ENCODE results near the gene METTL27. TPM values are rescaled to one million over a fixed set of nuclear protein-coding genes. Genes with fewer than 3 reads are reported as not detected.

The METTL27 gene
- total and polyA plus RNA-seq, 2 of the 8 experiments (the other 6 are each of a cell fraction or from before 2014, with no cell fraction given) = 6.2 to 12.0 TPM

- 72% methylated on average over 10 of the region's 10 CpGs; no CpG with 5 or more reads in 1 of the 2 experiments for WGBS, 2 experiments (ENCODE audit: extremely low coverage in 1 of 2, insufficient coverage in 1 of 2, insufficient read length in 1 of 2, insufficient replicate concordance in 2 of 2, low coverage in 1 of 2, low lambda C conversion rate in 2 of 2, missing lambda C conversion rate in 1 of 2)
- Histone ChIP-seq H3K4ac (replicated peaks; ENCODE audit: insufficient read length, low read depth, low read length) (no peak overlapping the region), H4K5ac (ENCODE audit: insufficient read length, low read depth, low read length) (no peak overlapping the region), H3K23me2 (ENCODE audit: low read depth, low read length) (no peaks in the 10 kb centered on the region), H2BK20ac (ENCODE audit: low read length) (no peak overlapping the region), H3K27me3 (replicated peaks in 1 of 4; ENCODE audit: control insufficient read depth in 3 of 4, extremely low read depth in 1 of 4, insufficient read depth in 3 of 4, low read length in 3 of 4) (no peaks in the 10 kb centered on the region), H3K18ac (ENCODE audit: extremely low read depth, low read length) (no peak overlapping the region), H3K14ac (ENCODE audit: insufficient read length) (no peak overlapping the region), H2AFZ (ENCODE audit: low read length) (no peak overlapping the region), H3K9ac (replicated peaks in 1 of 4; ENCODE audit: extremely low read depth in 1 of 4, low read depth in 3 of 4, low read length in 3 of 4) (no peak overlapping the region), H4K20me1 (replicated peaks in 1 of 2; ENCODE audit: control insufficient read depth in 1 of 2, insufficient read depth in 2 of 2, low read length in 2 of 2) (no peaks in the 10 kb centered on the region), H3K36me3 (ENCODE audit: control insufficient read depth in 2 of 4, insufficient read depth in 4 of 4, low read length in 3 of 4) (no peaks in the 10 kb centered on the region), H2BK120ac (replicated peaks; ENCODE audit: low read depth, low read length) (no peak overlapping the region), H3K79me1 (ENCODE audit: low read depth, low read length) (no peaks in the 10 kb centered on the region), H3K4me3 (ENCODE audit: extremely low read depth in 1 of 4, insufficient read depth in 2 of 4, low read depth in 3 of 4, low read length in 4 of 4) (no peak overlapping the region), H3K27ac (ENCODE audit: low read depth, low read length) (no peak overlapping the region), H2AK5ac (ENCODE audit: low read depth, low read length) (no peak overlapping the region), H3K9me3 (ENCODE audit: insufficient read depth in 2 of 2, low read depth in 1 of 2, low read length in 1 of 2) (no peaks in the 10 kb centered on the region), H3K4me1 (replicated peaks in 1 of 4; ENCODE audit: control insufficient read depth in 3 of 4, insufficient read depth in 4 of 4, low read length in 3 of 4) (peaks cover 0 to 6% (median 0%) of the 10 kb centered on the region in 4 experiments; a peak in 1 of 7 replicates), H3K56ac (replicated peaks; ENCODE audit: insufficient read length, low read depth, low read length) (no peak overlapping the region), H3K79me2 (ENCODE audit: control insufficient read depth in 1 of 2, insufficient read depth in 2 of 2, low read length in 2 of 2) (no peaks in the 10 kb centered on the region), H2BK12ac (ENCODE audit: low read depth, low read length) (no peak overlapping the region; the same call in 1 of the 2 replicates), H4K91ac (replicated peaks; ENCODE audit: insufficient read length, low read length) (no peak overlapping the region), H4K8ac (ENCODE audit: extremely low read depth, insufficient read depth, low read length) (no peak overlapping the region), H2BK15ac (ENCODE audit: low read length) (0 out of 2 replicates have a peak overlapping the region, but pooled peaks have one; percentile 3), H2BK5ac (ENCODE audit: low read depth, low read length) (no peak overlapping the region), H3K4me2 (ENCODE audit: insufficient read depth in 1 of 2, low read depth in 2 of 2, low read length in 2 of 2) (no peak overlapping the region), H3K23ac (ENCODE audit: insufficient read length) (no peak overlapping the region)
- FAIRE-seq (no peak), DNase-seq (ENCODE audit: low read depth in 1 of 2, low spot score in 2 of 2) (peak in 1 of 2 experiments; percentile 39)
- no peak for TF ChIP-seq EGR1 (IDR thresholded peaks at IDR 0.05; ENCODE audit: borderline replicate concordance, low read depth, low read length)
- no peak for TF ChIP-seq EP300 (IDR thresholded peaks at IDR 0.05; ENCODE audit: borderline replicate concordance in 1 of 2, low read depth in 2 of 2, low read length in 2 of 2)
- no peak for TF ChIP-seq MAX (IDR thresholded peaks at IDR 0.05)
- TF ChIP-seq CBX8 (IDR thresholded peaks at IDR 0.05; ENCODE audit: borderline replicate concordance, low read depth, low read length) = no peak
- no peak for TF ChIP-seq SP2 (IDR thresholded peaks at IDR 0.05; ENCODE audit: low read length)
- TF ChIP-seq TCF12 (IDR thresholded peaks at IDR 0.05; ENCODE audit: low read depth, low read length) = no peak
- TF ChIP-seq FOSL1 (IDR thresholded peaks at IDR 0.05; ENCODE audit: insufficient read depth, low read depth, low read length) = no peak
- ChIA-PET CTCF (ENCODE audit: partially characterized antibody) (interaction anchor here (0.8 to 1.8 kb wide), 6 partner anchors 11 to 57 kb away, joined by 3 to 16 read pairs (median 4); no protein-coding TSS in a partner anchor), POLR2A (ENCODE audit: partially characterized antibody) (interaction anchor here (0.7 to 1.1 kb wide), 2 partner anchors 11 to 63 kb away, joined by 3 read pairs; no protein-coding TSS in a partner anchor)
Measured at GRCh38 chr7:73799282-73800141, 42.8 kb downstream of the METTL27 start.

Data from H1 (cell line).